ENCODE results near the gene AARS2.

AARS2 gene

GRCh38 chr6:44250067-44250717 is 63.0 kb downstream of the AARS2 start:
- Mint-ChIP-seq H3K4me1 (peaks cover 79% of the 10 kb centered on the region), H3K9me3 (no peaks in the 10 kb centered on the region), H3K36me3 (ENCODE audit: low read depth) (peaks cover 80% of the 10 kb centered on the region), H3K27ac (peak overlapping the region; percentile 100), H3K27me3 (peaks cover 5% of the 10 kb centered on the region), H3K4me3 (peak overlapping the region; percentile 100)
- ATAC-seq (no peak), DNase-seq (no peak)

Measured in activated naive CD8-positive, alpha-beta T cell treated with anti-CD3 and anti-CD28 coated beads, Interleukin-2, amount 50 U/mL, for 24 hours (primary cell).